ENCODE data around the gene AGO1.

The AGO1 gene

DNA sequence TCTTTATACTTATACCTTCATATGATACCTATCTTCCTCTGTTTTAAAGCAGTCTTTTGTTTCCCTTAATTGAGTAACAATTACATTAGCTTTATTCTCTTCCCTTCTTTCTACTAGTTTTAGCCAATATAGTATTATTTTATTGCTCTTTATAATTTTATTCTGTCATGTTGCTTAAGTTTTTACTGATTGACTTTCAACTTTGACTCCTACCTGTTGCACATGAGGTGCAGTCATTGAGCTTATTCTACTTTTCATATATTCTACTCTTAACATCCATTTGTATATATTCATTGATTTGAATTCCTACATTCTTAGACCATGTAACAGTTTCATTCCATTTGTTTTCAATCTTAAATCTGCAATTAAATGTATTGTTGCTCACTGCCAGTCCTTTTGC is 97.1 kb downstream of the AGO1 start:
- no peak for DNase-seq (ENCODE audit: low read depth in 1 of 2, low spot score in 1 of 2)
- no peak for TF ChIP-seq JUND (IDR thresholded peaks at IDR 0.05; ENCODE audit: low read depth)
- in situ Hi-C loops (cut with HindIII; ENCODE audit: low pct_unique_long_range_greater_than_20kb, low sequenced_read_pairs), result no loop called here
